GM12865 (cell line): ENCODE data around the gene POLDIP3.

ENCODE experiments used
- DNase-seq: peaks from one replicate; pipeline ENCODE4 v3.0.0; 2010; ENCODE audit warnings: low read depth
- H3K4me3 ChIP-seq: 2 replicates; pipeline ENCODE4 v1.5.1; 2011; ENCODE audit warnings: mild to moderate bottlenecking, low read depth, low read length, control low read depth
- CTCF ChIP-seq: IDR thresholded peaks from 2 replicates; pipeline ENCODE4 v1.5.1; 2011; ENCODE audit warnings: low read length, control low read depth, low read depth, inconsistent platforms; ENCODE audit not compliant: insufficient read depth; ENCODE audit errors: missing control alignments

POLDIP3 gene

GRCh38 chr22:42630211-42630610 is 15.5 kb upstream of the POLDIP3 start:
- no peak for TF ChIP-seq CTCF
- H3K4me3 ChIP-seq: no peak overlapping the region
- no peak for DNase-seq

- no peak overlapping the region for H3K4me3 ChIP-seq
- no peak for TF ChIP-seq CTCF
- DNase-seq: no peak
Measured at GRCh38 chr22:42627981-42628380, 13.3 kb upstream of the POLDIP3 start.

- H3K4me3 ChIP-seq: no peak overlapping the region
- no peak for TF ChIP-seq CTCF
- DNase-seq: no peak
Measured at GRCh38 chr22:42626951-42627625, 12.4 kb upstream of the POLDIP3 start.

GRCh38 chr22:42626431-42626830 is 11.7 kb upstream of the POLDIP3 start:
- DNase-seq: no peak
- TF ChIP-seq CTCF: no peak
- H3K4me3 ChIP-seq: no peak overlapping the region

GRCh38 chr22:42625416-42625815 is 10.7 kb upstream of the POLDIP3 start:
- DNase-seq: no peak
- no peak for TF ChIP-seq CTCF
- H3K4me3 ChIP-seq: no peak overlapping the region

GRCh38 chr22:42624551-42625106 is 9.9 kb upstream of the POLDIP3 start:
- no peak overlapping the region for H3K4me3 ChIP-seq
- no peak for DNase-seq
- TF ChIP-seq CTCF: no peak
